ENCODE data around the gene ADD3.
A peak's percentile ranks its signal among the peaks of the same experiment; 100 is the strongest.

The ADD3 gene

GRCh38 chr10:110034596-110034995 is 26.8 kb downstream of the ADD3 start:
- no peak for TF ChIP-seq ZFHX2 (tag by site-specific recombination; conservative IDR thresholded peaks at IDR 0.05)
- TF ChIP-seq ZNF660 (tag by site-specific recombination; IDR thresholded peaks at IDR 0.05), result 0 out of 2 replicates have a peak, but pooled peaks have one; percentile 14
- no peak overlapping the region for H3K4me3 ChIP-seq (ENCODE audit: low read depth, low read length)
- H3K27ac ChIP-seq (ENCODE audit: extremely low read depth, low read depth, low read length), result no peak overlapping the region
- CTCF ChIA-PET, result interaction anchor here (0.6 to 1.3 kb wide), 3 partner anchors 19 to 76 kb away, joined by 3 to 4 read pairs (median 3); no protein-coding TSS in a partner anchor
- POLR2A ChIA-PET, result no interaction called here
- peaks cover 29% of the 10 kb centered on the region for H3K4me1 ChIP-seq (ENCODE audit: control insufficient read depth, insufficient read depth, low read length)
- H3K36me3 ChIP-seq (ENCODE audit: control insufficient read depth in 2 of 2, insufficient read depth in 1 of 2, low read length in 2 of 2), result no peaks in the 10 kb centered on the region
- H3K9me3 ChIP-seq (ENCODE audit: control insufficient read depth, insufficient read depth, low read depth, low read length), result no peaks in the 10 kb centered on the region

GRCh38 chr10:110035070-110035921 is 27.5 kb downstream of the ADD3 start:
- no peaks in the 10 kb centered on the region for H3K36me3 ChIP-seq (ENCODE audit: control insufficient read depth in 2 of 2, insufficient read depth in 1 of 2, low read length in 2 of 2)
- no peak overlapping the region for H3K4me3 ChIP-seq (ENCODE audit: low read depth, low read length)
- peaks cover 29% of the 10 kb centered on the region for H3K4me1 ChIP-seq (ENCODE audit: control insufficient read depth, insufficient read depth, low read length)
- H3K9me3 ChIP-seq (ENCODE audit: control insufficient read depth, insufficient read depth, low read depth, low read length), result no peaks in the 10 kb centered on the region
- TF ChIP-seq ZNF223 (tag by site-specific recombination; IDR thresholded peaks at IDR 0.05) (no peak), ZNF18 (tag by site-specific recombination; IDR thresholded peaks at IDR 0.05) (no peak), ZNF133 (tag by site-specific recombination; IDR thresholded peaks at IDR 0.05) (no peak), ZNF600 (tag by site-specific recombination; IDR thresholded peaks at IDR 0.05) (no peak), ZNF585B (tag by site-specific recombination; IDR thresholded peaks at IDR 0.05) (no peak), MYNN (tag by site-specific recombination; IDR thresholded peaks at IDR 0.05; ENCODE audit: borderline replicate concordance) (no peak), ZNF175 (tag by site-specific recombination; IDR thresholded peaks at IDR 0.05) (no peak), ZNF138 (tag by site-specific recombination; IDR thresholded peaks at IDR 0.05; ENCODE audit: borderline replicate concordance) (no peak), GFI1B (tag by site-specific recombination; IDR thresholded peaks at IDR 0.05) (no peak), YY2 (tag by site-specific recombination; IDR thresholded peaks at IDR 0.05) (no peak), ZNF362 (tag by site-specific recombination; IDR thresholded peaks at IDR 0.05) (no peak), PRDM4 (tag by site-specific recombination; IDR thresholded peaks at IDR 0.05) (no peak), ZBTB10 (tag by site-specific recombination; IDR thresholded peaks at IDR 0.05) (no peak), KLF7 (tag by site-specific recombination; IDR thresholded peaks at IDR 0.05; ENCODE audit: borderline replicate concordance) (no peak)
- ChIA-PET CTCF (interaction anchor here (0.6 to 1.3 kb wide), 5 partner anchors 11 to 77 kb away, joined by 3 to 4 read pairs (median 3); no protein-coding TSS in a partner anchor), POLR2A (interaction anchor here (0.8 kb wide), 1 partner anchor 28 kb away, joined by 3 read pairs; the partner anchor contains the start of gene ADD3)
- H3K27ac ChIP-seq (ENCODE audit: extremely low read depth, low read depth, low read length), result no peak overlapping the region

Measured in HEK293 (cell line).